HCT116 (cell line): Measurements from ENCODE around the gene C2orf68. TPM values are rescaled to one million over a fixed set of nuclear protein-coding genes. Genes with fewer than 3 reads are reported as not detected.

Experiments
- ATAC-seq: fragments of 200-7000 bp; cut with Tn5 transposase; 2 replicates; pipeline ENCODE4 v1.9.1; 2020; ENCODE audit warnings: mild to moderate bottlenecking, moderate library complexity
- Bru-seq: library from RNA; stranded (reverse); fragments of 400-500 nt; gene quantifications from one replicate; lab custom pipeline; 2021; lab: Mats Ljungman, UMichigan
- BruChase-seq, 2 experiments: library from RNA; stranded (reverse); fragments of 400-500 nt; gene quantifications; one replicate each; lab custom pipeline; 2021; lab: Mats Ljungman, UMichigan
- BruUV-seq: library from RNA; stranded (reverse); fragments of 400-500 nt; replicated peaks from 2 replicates; lab custom pipeline; 2021; lab: Mats Ljungman, UMichigan
- CTCF ChIA-PET: fragments of 300-600 bp; sonication (Branson Sonifier 250); formaldehyde crosslinking; loops from one replicate; lab custom pipeline; 2021; ENCODE audit warnings: antibody characterized with exemption; lab: Charles Lee
- POLR2A ChIA-PET: fragments of 300-600, 350-600 bp; sonication (Branson Sonifier 250); formaldehyde crosslinking; loops from one replicate; lab custom pipeline; 2021; ENCODE audit warnings: antibody characterized with exemption; lab: Charles Lee
- RAD21 ChIA-PET, 2 experiments: fragments of 300-600 bp; sonication (Branson Sonifier 250); formaldehyde crosslinking; loops; one replicate each; lab custom pipeline; 2023; ENCODE audit warnings: low total read pairs in 2 of 2; ENCODE audit not compliant: uncharacterized antibody in 2 of 2, unreplicated experiment in 2 of 2, low non-redundant PET in 1 of 2; lab: Charles Lee
- DNase-seq: peaks from one replicate; pipeline ENCODE4 v3.0.0-alpha.2; 2010; ENCODE audit warnings: low read depth, low spot score
- H2AFZ ChIP-seq: fragments of 200-600 bp; shearing (Covaris generic), sonication (generic); 2 replicates; pipeline ENCODE4 v1.6.1; 2017; ENCODE audit warnings: low read depth, mixed run types, mixed read lengths, antibody characterized with exemption, low read length; ENCODE audit not compliant: poor library complexity, severe bottlenecking
- H3K27ac ChIP-seq: 2 replicates; pipeline ENCODE4 v1.5.1; 2012; ENCODE audit warnings: low read depth, low read length
- H3K27me3 ChIP-seq: fragments of 200-600 bp; sonication (generic); 2 replicates; pipeline ENCODE4 v1.6.1; 2016; ENCODE audit warnings: mixed run types, low read length, mixed read lengths; ENCODE audit not compliant: insufficient read depth
- H3K36me3 ChIP-seq, 2 experiments: fragments of 200-500 bp in 1 of 2; fragments of 200-600 bp in 1 of 2; sonication (Bioruptor generic) in 1 of 2; sonication (generic) in 1 of 2; 2 replicates each; pipeline versions ENCODE4 v1.5.1 to v1.6.1; 2014 to 2016; ENCODE audit warnings: low read length in 2 of 2, inconsistent platforms in 1 of 2, mixed read lengths in 1 of 2, mixed run types in 1 of 2; ENCODE audit not compliant: insufficient read depth in 2 of 2, control insufficient read depth in 1 of 2
- H3K4me1 ChIP-seq, 2 experiments: fragments of 200-600 bp in 1 of 2; sonication (generic) in 1 of 2; 2 replicates each; pipeline versions ENCODE4 v1.5.1 to v1.6.1; 2012 to 2017; ENCODE audit warnings: low read length in 2 of 2, inconsistent platforms in 1 of 2, mild to moderate bottlenecking in 1 of 2, mixed read lengths in 1 of 2, mixed run types in 1 of 2, moderate library complexity in 1 of 2; ENCODE audit not compliant: insufficient read depth in 2 of 2, control insufficient read depth in 1 of 2
- H3K4me2 ChIP-seq: fragments of 200-600 bp; sonication (generic); 2 replicates; pipeline ENCODE4 v1.6.1; 2017; ENCODE audit warnings: mixed run types, low read length, mixed read lengths
- H3K4me3 ChIP-seq, 2 experiments: fragments of 200-600 bp in 1 of 2; sonication (generic) in 1 of 2; replicated peaks in 1 of 2; 2 replicates each; pipeline ENCODE4 v1.5.1; 2011 to 2016; ENCODE audit warnings: low read length in 2 of 2, control low read depth in 1 of 2, low read depth in 1 of 2, mild to moderate bottlenecking in 1 of 2, mixed read lengths in 1 of 2, mixed run types in 1 of 2
- H3K79me2 ChIP-seq: fragments of 200-600 bp; sonication (generic); 2 replicates; pipeline ENCODE4 v1.6.1; 2017; ENCODE audit warnings: mild to moderate bottlenecking, mixed run types, low read length, moderate library complexity, mixed read lengths; ENCODE audit not compliant: insufficient read depth
- H3K9ac ChIP-seq: fragments of 200-600 bp; sonication (generic); 2 replicates; pipeline ENCODE4 v1.6.1; 2016; ENCODE audit warnings: low read length, mixed read lengths
- H3K9me2 ChIP-seq: fragments of 200-600 bp; sonication (generic), shearing (Covaris generic); 2 replicates; pipeline ENCODE4 v1.6.1; 2017; ENCODE audit warnings: mixed run types, mild to moderate bottlenecking, moderate library complexity; ENCODE audit not compliant: insufficient read depth
- H3K9me3 ChIP-seq, 2 experiments: fragments of 200-500 bp in 1 of 2; fragments of 200-600 bp in 1 of 2; sonication (Bioruptor generic) in 1 of 2; sonication (generic) in 1 of 2; 2 replicates each; pipeline ENCODE4 v1.6.1; 2014 to 2017; ENCODE audit warnings: low read length in 2 of 2, mixed read lengths in 2 of 2, inconsistent platforms in 1 of 2, low read depth in 1 of 2, mild to moderate bottlenecking in 1 of 2, mixed run types in 1 of 2, moderate library complexity in 1 of 2; ENCODE audit not compliant: control insufficient read depth in 1 of 2, insufficient read depth in 1 of 2
- H4K20me1 ChIP-seq: fragments of 200-600 bp; sonication (generic), shearing (Covaris generic); 2 replicates; pipeline ENCODE4 v1.6.1; 2017; ENCODE audit warnings: mixed run types, mild to moderate bottlenecking, moderate library complexity; ENCODE audit not compliant: insufficient read depth
- ATF3 ChIP-seq: IDR thresholded peaks from 2 replicates; pipeline ENCODE4 v1.6.1; 2012
- CBX3 ChIP-seq: IDR thresholded peaks from 2 replicates; pipeline ENCODE4 v1.6.1; 2012; ENCODE audit warnings: low read depth
- CEBPB ChIP-seq: IDR thresholded peaks from 2 replicates; pipeline ENCODE4 v1.6.1; 2012; ENCODE audit warnings: low read depth
- CTCF ChIP-seq, 3 experiments: fragments of 200-600 bp in 1 of 3; sonication (generic) in 1 of 3; IDR thresholded peaks in 2 of 3; conservative IDR thresholded peaks in 1 of 3; 2 replicates each; pipeline ENCODE4 v1.5.1; 2012 to 2017; ENCODE audit warnings: low read depth in 2 of 3, low read length in 2 of 3, antibody characterized with exemption in 1 of 3, borderline replicate concordance in 1 of 3, control low read depth in 1 of 3, mild to moderate bottlenecking in 1 of 3, mixed read lengths in 1 of 3, mixed run types in 1 of 3, moderate library complexity in 1 of 3; ENCODE audit not compliant: insufficient read depth in 1 of 3
- EGR1 ChIP-seq: IDR thresholded peaks from 2 replicates; pipeline ENCODE4 v1.6.1; 2012; ENCODE audit warnings: low read depth
- EZH2 ChIP-seq: fragments of 200-600 bp; sonication (generic); IDR thresholded peaks from 2 replicates; pipeline ENCODE4 v1.6.1; 2017; ENCODE audit warnings: antibody characterized with exemption, mixed run types
- EZH2phosphoT487 ChIP-seq: fragments of 200-600 bp; IDR thresholded peaks from 2 replicates; pipeline ENCODE4 v1.6.1; 2018; ENCODE audit warnings: antibody characterized with exemption, borderline replicate concordance
- JUND ChIP-seq: IDR thresholded peaks from 2 replicates; pipeline ENCODE4 v1.6.1; 2012
- MAX ChIP-seq: IDR thresholded peaks from 2 replicates; pipeline ENCODE4 v1.6.1; 2012
- POLR2A ChIP-seq: IDR thresholded peaks from 2 replicates; pipeline ENCODE4 v1.7.0; 2011; ENCODE audit warnings: borderline replicate concordance; ENCODE audit not compliant: insufficient read depth, insufficient read length; ENCODE audit errors: extremely low read depth
- POLR2AphosphoS5 ChIP-seq: IDR thresholded peaks from 2 replicates; pipeline ENCODE4 v1.6.1; 2011; ENCODE audit warnings: mild to moderate bottlenecking, low read depth, low read length, moderate library complexity
- RAD21 ChIP-seq: IDR thresholded peaks from 2 replicates; pipeline ENCODE4 v1.6.1; 2012; ENCODE audit warnings: low read depth, mild to moderate bottlenecking
- SIN3A ChIP-seq: IDR thresholded peaks from 2 replicates; pipeline ENCODE4 v1.6.1; 2012; ENCODE audit warnings: low read depth
- SP1 ChIP-seq: IDR thresholded peaks from 2 replicates; pipeline ENCODE4 v1.6.1; 2012; ENCODE audit warnings: low read depth
- YY1 ChIP-seq: IDR thresholded peaks from 2 replicates; pipeline ENCODE4 v1.6.1; 2011; ENCODE audit warnings: low read length, low read depth, moderate library complexity, mild to moderate bottlenecking; ENCODE audit not compliant: insufficient replicate concordance; ENCODE audit errors: extremely low read depth
- ZBTB33 ChIP-seq: IDR thresholded peaks from 2 replicates; pipeline ENCODE4 v1.6.1; 2011; ENCODE audit warnings: mild to moderate bottlenecking, low read length, moderate library complexity; ENCODE audit not compliant: insufficient replicate concordance; ENCODE audit errors: extremely low read depth
- ZFX ChIP-seq: fragments of 450-650 bp; IDR thresholded peaks from 2 replicates; pipeline ENCODE4 v1.6.1; 2017
- intact Hi-C: fragments of 100-400 bp; cut with micrococcal nuclease; formaldehyde crosslinking; loops from 2 replicates; pipeline ENCODE4 v1.10.0; 2022
- long read RNA-seq: library from polyadenylated mRNA; unstranded; transcript quantifications from one replicate; pipeline ENCODE4 v2.0.0, GENCODE V29; 2021; ENCODE audit not compliant: unreplicated experiment
- polyA plus RNA-seq: library from polyadenylated mRNA; unstranded; fragments of >200 nt; gene quantifications from 2 replicates; pipeline ENCODE4 v1.2.1, GENCODE V29; 2012; ENCODE audit warnings: missing spikeins
- total RNA-seq: library from RNA; stranded (reverse); gene quantifications from one replicate; pipeline ENCODE4 v1.2.1, GENCODE V29; 2021; ENCODE audit not compliant: unreplicated experiment

C2orf68 gene
- 21.8 TPM for total RNA-seq
- polyA plus RNA-seq = 15.0 and 17.2 TPM in 2 replicates
- Bru-seq, nascent RNA = percentile 84 among the genes with signal in this experiment
- BruChase-seq, experiment 1, labeled RNA remaining after a 6-hour chase = percentile 86 among the genes with signal in this experiment
- BruChase-seq, experiment 2, labeled RNA remaining after a 2-hour chase = percentile 86 among the genes with signal in this experiment
- long read RNA-seq, transcript C2orf68-201 (4 exons, 2,837 nt) = major isoform, 12 of 35 reads
- long read RNA-seq, partial matches to known transcripts = 2 of 35 reads
- long read RNA-seq, other reads (novel, unspliced or antisense) = 17 of 35 reads

DNA sequence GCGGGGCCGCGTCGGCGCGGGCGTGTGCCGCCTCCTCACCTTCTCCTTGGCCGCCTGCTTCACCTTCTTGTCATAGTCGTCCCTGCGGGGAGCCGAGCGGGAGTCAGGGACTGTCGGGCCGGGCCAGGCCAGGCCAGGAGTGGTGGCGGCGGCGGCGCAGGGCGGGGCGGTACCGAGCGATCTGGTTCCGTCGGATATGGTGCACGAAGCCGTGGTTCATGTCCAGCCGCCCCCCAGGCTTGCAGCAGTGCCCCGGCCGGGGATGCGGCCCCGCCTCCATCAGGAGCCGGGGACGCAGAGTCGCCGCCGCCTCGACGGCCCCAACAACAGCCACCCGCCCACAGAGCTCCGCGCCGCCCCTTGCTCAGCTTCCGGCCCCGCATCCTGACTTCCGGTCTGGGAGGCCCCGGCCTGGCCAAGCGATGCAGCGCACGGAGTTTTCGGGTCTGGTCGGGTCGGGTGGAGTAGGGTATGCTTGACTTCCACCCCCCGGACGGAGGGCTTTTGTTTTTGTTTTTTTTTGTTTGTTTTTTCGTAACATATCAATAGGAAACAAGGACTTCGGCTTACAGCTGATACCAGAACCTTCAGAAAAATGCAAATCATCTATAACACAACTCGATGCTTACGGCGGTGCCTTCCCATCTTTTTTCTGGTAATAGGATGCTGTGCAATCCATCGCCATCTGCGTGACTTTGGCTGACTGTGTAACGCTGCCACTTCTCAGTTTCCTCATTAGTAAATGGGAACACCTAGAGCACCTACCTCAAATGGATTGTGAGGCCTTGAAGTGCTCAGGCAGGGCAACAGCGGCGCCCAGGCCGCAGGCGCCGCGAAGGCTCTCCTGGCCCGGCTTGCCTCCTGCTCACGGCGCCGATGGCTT is at the start of gene C2orf68:
TSS of gene C2orf68 (minus strand) at position 362 of the 883 bp plus-strand sequence. CDS start at position 280, 82 bp downstream.
- Histone ChIP-seq H3K9me3 (no peaks in the 10 kb centered on the region), H2AFZ (no peak within 1 kb of the TSS), H4K20me1 (no peaks in the 10 kb centered on the region), H3K4me3 (peak within 1 kb of the TSS; percentile 93 to 98), H3K27me3 (no peaks in the 10 kb centered on the region), H3K79me2 (peaks cover 33% of the 10 kb centered on the region), H3K4me1 (peaks cover 10 to 29% of the 10 kb centered on the region in 2 experiments), H3K27ac (peak within 1 kb of the TSS; percentile 87), H3K9me2 (no peaks in the 10 kb centered on the region), H3K36me3 (peaks cover 6 to 16% of the 10 kb centered on the region in 2 experiments), H3K4me2 (peak within 1 kb of the TSS; percentile 93), H3K9ac (peak within 1 kb of the TSS; percentile 86)
- BruUV-seq = TSS peak; percentile 90
- intact Hi-C loops = loop anchor here (5.0 kb wide), 2 partner anchors 260 to 325 kb away; partner anchors contain the start of genes ELMOD3 and RETSAT
- ChIA-PET RAD21 (no interaction called here), CTCF (interaction anchor here (1.3 to 1.5 kb wide), 2 partner anchors 9 to 25 kb away, joined by 3 to 5 read pairs; partner anchors contain the start of gene TMEM150A), POLR2A (interaction anchor here (0.6 to 1.3 kb wide), 15 partner anchors 9 to 258 kb away, joined by 3 to 20 read pairs (median 3); partner anchors contain the start of genes GGCX, RETSAT, RNF181 and TMEM150A)
- DNase-seq (peak; percentile 81), ATAC-seq (peak; percentile 76)
- TF ChIP-seq CEBPB (no peak), CTCF (IDR thresholded peaks at IDR 0.05 in 2 of 3, conservative IDR thresholded peaks at IDR 0.05 in 1 of 3; ENCODE audit: borderline replicate concordance in 1 of 3, insufficient read depth in 1 of 3, low read depth in 2 of 3, low read length in 2 of 3) (no peak), CBX3 (0 out of 2 replicates have a peak, but pooled peaks have one; percentile 44), SP1 (peak; percentile 79), JUND (no peak), ZBTB33 (peak; percentile 9), ATF3 (no peak), SIN3A (peak; percentile 86), MAX (peak; percentile 80), YY1 (no peak), RAD21 (no peak), ZFX (peak; percentile 95), EZH2phosphoT487 (no peak), EGR1 (peak; percentile 79), POLR2A (peak; percentile 93), POLR2AphosphoS5 (peak; percentile 99), EZH2 (no peak)
